HCT116 (cell line): Measurements from ENCODE around the gene ARHGAP45. TPM values are rescaled to one million over a fixed set of nuclear protein-coding genes. Genes with fewer than 3 reads are reported as not detected.

ENCODE experiments used
- ATAC-seq: fragments of 200-7000 bp; cut with Tn5 transposase; 2 replicates; pipeline ENCODE4 v1.9.1; 2020; ENCODE audit warnings: mild to moderate bottlenecking, moderate library complexity
- BruUV-seq: library from RNA; stranded (reverse); fragments of 400-500 nt; replicated peaks from 2 replicates; lab custom pipeline; 2021; lab: Mats Ljungman, UMichigan
- CTCF ChIA-PET: fragments of 300-600 bp; sonication (Branson Sonifier 250); formaldehyde crosslinking; loops from one replicate; lab custom pipeline; 2021; ENCODE audit warnings: antibody characterized with exemption; lab: Charles Lee
- POLR2A ChIA-PET: fragments of 300-600, 350-600 bp; sonication (Branson Sonifier 250); formaldehyde crosslinking; loops from one replicate; lab custom pipeline; 2021; ENCODE audit warnings: antibody characterized with exemption; lab: Charles Lee
- RAD21 ChIA-PET, 2 experiments: fragments of 300-600 bp; sonication (Branson Sonifier 250); formaldehyde crosslinking; loops; one replicate each; lab custom pipeline; 2023; ENCODE audit warnings: low total read pairs in 2 of 2; ENCODE audit not compliant: uncharacterized antibody in 2 of 2, unreplicated experiment in 2 of 2, low non-redundant PET in 1 of 2; lab: Charles Lee
- DNase-seq: peaks from one replicate; pipeline ENCODE4 v3.0.0-alpha.2; 2010; ENCODE audit warnings: low read depth, low spot score
- H2AFZ ChIP-seq: fragments of 200-600 bp; shearing (Covaris generic), sonication (generic); 2 replicates; pipeline ENCODE4 v1.6.1; 2017; ENCODE audit warnings: low read depth, mixed run types, mixed read lengths, antibody characterized with exemption, low read length; ENCODE audit not compliant: poor library complexity, severe bottlenecking
- H3K27ac ChIP-seq: 2 replicates; pipeline ENCODE4 v1.5.1; 2012; ENCODE audit warnings: low read depth, low read length
- H3K27me3 ChIP-seq: fragments of 200-600 bp; sonication (generic); 2 replicates; pipeline ENCODE4 v1.6.1; 2016; ENCODE audit warnings: mixed run types, low read length, mixed read lengths; ENCODE audit not compliant: insufficient read depth
- H3K36me3 ChIP-seq, 2 experiments: fragments of 200-500 bp in 1 of 2; fragments of 200-600 bp in 1 of 2; sonication (Bioruptor generic) in 1 of 2; sonication (generic) in 1 of 2; 2 replicates each; pipeline versions ENCODE4 v1.5.1 to v1.6.1; 2014 to 2016; ENCODE audit warnings: low read length in 2 of 2, inconsistent platforms in 1 of 2, mixed read lengths in 1 of 2, mixed run types in 1 of 2; ENCODE audit not compliant: insufficient read depth in 2 of 2, control insufficient read depth in 1 of 2
- H3K4me1 ChIP-seq, 2 experiments: fragments of 200-600 bp in 1 of 2; sonication (generic) in 1 of 2; 2 replicates each; pipeline versions ENCODE4 v1.5.1 to v1.6.1; 2012 to 2017; ENCODE audit warnings: low read length in 2 of 2, inconsistent platforms in 1 of 2, mild to moderate bottlenecking in 1 of 2, mixed read lengths in 1 of 2, mixed run types in 1 of 2, moderate library complexity in 1 of 2; ENCODE audit not compliant: insufficient read depth in 2 of 2, control insufficient read depth in 1 of 2
- H3K4me2 ChIP-seq: fragments of 200-600 bp; sonication (generic); 2 replicates; pipeline ENCODE4 v1.6.1; 2017; ENCODE audit warnings: mixed run types, low read length, mixed read lengths
- H3K4me3 ChIP-seq, 2 experiments: fragments of 200-600 bp in 1 of 2; sonication (generic) in 1 of 2; replicated peaks in 1 of 2; 2 replicates each; pipeline ENCODE4 v1.5.1; 2011 to 2016; ENCODE audit warnings: low read length in 2 of 2, control low read depth in 1 of 2, low read depth in 1 of 2, mild to moderate bottlenecking in 1 of 2, mixed read lengths in 1 of 2, mixed run types in 1 of 2
- H3K79me2 ChIP-seq: fragments of 200-600 bp; sonication (generic); 2 replicates; pipeline ENCODE4 v1.6.1; 2017; ENCODE audit warnings: mild to moderate bottlenecking, mixed run types, low read length, moderate library complexity, mixed read lengths; ENCODE audit not compliant: insufficient read depth
- H3K9ac ChIP-seq: fragments of 200-600 bp; sonication (generic); 2 replicates; pipeline ENCODE4 v1.6.1; 2016; ENCODE audit warnings: low read length, mixed read lengths
- H3K9me2 ChIP-seq: fragments of 200-600 bp; sonication (generic), shearing (Covaris generic); 2 replicates; pipeline ENCODE4 v1.6.1; 2017; ENCODE audit warnings: mixed run types, mild to moderate bottlenecking, moderate library complexity; ENCODE audit not compliant: insufficient read depth
- H3K9me3 ChIP-seq, 2 experiments: fragments of 200-500 bp in 1 of 2; fragments of 200-600 bp in 1 of 2; sonication (Bioruptor generic) in 1 of 2; sonication (generic) in 1 of 2; 2 replicates each; pipeline ENCODE4 v1.6.1; 2014 to 2017; ENCODE audit warnings: low read length in 2 of 2, mixed read lengths in 2 of 2, inconsistent platforms in 1 of 2, low read depth in 1 of 2, mild to moderate bottlenecking in 1 of 2, mixed run types in 1 of 2, moderate library complexity in 1 of 2; ENCODE audit not compliant: control insufficient read depth in 1 of 2, insufficient read depth in 1 of 2
- H4K20me1 ChIP-seq: fragments of 200-600 bp; sonication (generic), shearing (Covaris generic); 2 replicates; pipeline ENCODE4 v1.6.1; 2017; ENCODE audit warnings: mixed run types, mild to moderate bottlenecking, moderate library complexity; ENCODE audit not compliant: insufficient read depth
- CBX3 ChIP-seq: IDR thresholded peaks from 2 replicates; pipeline ENCODE4 v1.6.1; 2012; ENCODE audit warnings: low read depth
- CTCF ChIP-seq, 3 experiments: fragments of 200-600 bp in 1 of 3; sonication (generic) in 1 of 3; IDR thresholded peaks in 2 of 3; conservative IDR thresholded peaks in 1 of 3; 2 replicates each; pipeline ENCODE4 v1.5.1; 2012 to 2017; ENCODE audit warnings: low read depth in 2 of 3, low read length in 2 of 3, antibody characterized with exemption in 1 of 3, borderline replicate concordance in 1 of 3, control low read depth in 1 of 3, mild to moderate bottlenecking in 1 of 3, mixed read lengths in 1 of 3, mixed run types in 1 of 3, moderate library complexity in 1 of 3; ENCODE audit not compliant: insufficient read depth in 1 of 3
- EZH2 ChIP-seq: fragments of 200-600 bp; sonication (generic); IDR thresholded peaks from 2 replicates; pipeline ENCODE4 v1.6.1; 2017; ENCODE audit warnings: antibody characterized with exemption, mixed run types
- EZH2phosphoT487 ChIP-seq: fragments of 200-600 bp; IDR thresholded peaks from 2 replicates; pipeline ENCODE4 v1.6.1; 2018; ENCODE audit warnings: antibody characterized with exemption, borderline replicate concordance
- POLR2AphosphoS5 ChIP-seq: IDR thresholded peaks from 2 replicates; pipeline ENCODE4 v1.6.1; 2011; ENCODE audit warnings: mild to moderate bottlenecking, low read depth, low read length, moderate library complexity
- RAD21 ChIP-seq: IDR thresholded peaks from 2 replicates; pipeline ENCODE4 v1.6.1; 2012; ENCODE audit warnings: low read depth, mild to moderate bottlenecking
- REST ChIP-seq: IDR thresholded peaks from 2 replicates; pipeline ENCODE4 v1.6.1; 2012; ENCODE audit warnings: low read depth
- SIN3A ChIP-seq: IDR thresholded peaks from 2 replicates; pipeline ENCODE4 v1.6.1; 2012; ENCODE audit warnings: low read depth
- SRF ChIP-seq: IDR thresholded peaks from 2 replicates; pipeline ENCODE4 v1.6.1; 2012; ENCODE audit warnings: low read depth
- YY1 ChIP-seq: IDR thresholded peaks from 2 replicates; pipeline ENCODE4 v1.6.1; 2011; ENCODE audit warnings: low read length, low read depth, moderate library complexity, mild to moderate bottlenecking; ENCODE audit not compliant: insufficient replicate concordance; ENCODE audit errors: extremely low read depth
- ZBTB33 ChIP-seq: IDR thresholded peaks from 2 replicates; pipeline ENCODE4 v1.6.1; 2011; ENCODE audit warnings: mild to moderate bottlenecking, low read length, moderate library complexity; ENCODE audit not compliant: insufficient replicate concordance; ENCODE audit errors: extremely low read depth
- ZFX ChIP-seq: fragments of 450-650 bp; IDR thresholded peaks from 2 replicates; pipeline ENCODE4 v1.6.1; 2017
- intact Hi-C: fragments of 100-400 bp; cut with micrococcal nuclease; formaldehyde crosslinking; loops from 2 replicates; pipeline ENCODE4 v1.10.0; 2022
- total RNA-seq: library from RNA; stranded (reverse); gene quantifications from one replicate; pipeline ENCODE4 v1.2.1, GENCODE V29; 2021; ENCODE audit not compliant: unreplicated experiment

The ARHGAP45 gene
- total RNA-seq, 1 experiment from 2014 or later: 30.4 TPM

GRCh38 chr19:1123381-1123780, 56.4 kb downstream of the ARHGAP45 start:
- no peaks in the 10 kb centered on the region for H3K9me3 ChIP-seq
- no peak overlapping the region for H3K9ac ChIP-seq
- intact Hi-C loops: no loop called here
- no peak for DNase-seq
- H3K36me3 ChIP-seq: peaks cover 15 to 51% of the 10 kb centered on the region in 2 experiments; a peak in 3 of 4 replicates
- POLR2A ChIA-PET: interaction anchor here (1.4 kb wide), 1 partner anchor 11 kb away, joined by 4 read pairs; no protein-coding TSS in a partner anchor
- BruUV-seq: no TSS peak
- H4K20me1 ChIP-seq: no peaks in the 10 kb centered on the region
- no peak for TF ChIP-seq ZBTB33
- no peak for TF ChIP-seq EZH2
- TF ChIP-seq CBX3: no peak
- TF ChIP-seq YY1: no peak
- no peak for TF ChIP-seq SRF
- TF ChIP-seq REST: no peak
- TF ChIP-seq CTCF (IDR thresholded peaks at IDR 0.05 in 2 of 3, conservative IDR thresholded peaks at IDR 0.05 in 1 of 3; ENCODE audit: borderline replicate concordance in 1 of 3, insufficient read depth in 1 of 3, low read depth in 2 of 3, low read length in 2 of 3): no peak
- TF ChIP-seq RAD21: no peak
- TF ChIP-seq EZH2phosphoT487: no peak
- TF ChIP-seq SIN3A: no peak
- TF ChIP-seq ZFX: no peak
- no peak for TF ChIP-seq POLR2AphosphoS5
- TF ChIP-seq, all 23 proteins: peak for 0
- ChIA-PET RAD21 (interaction anchor here in 1 of 2 experiments (1.5 kb wide), 1 partner anchor 10 kb away, joined by 5 read pairs; no protein-coding TSS in a partner anchor), CTCF (interaction anchor here (1.5 kb wide), 1 partner anchor 10 kb away, joined by 5 read pairs; no protein-coding TSS in a partner anchor)
- peak overlapping the region; percentile 51; the same call in 1 of the 2 replicates for H3K27ac ChIP-seq
- no peaks in the 10 kb centered on the region for H3K27me3 ChIP-seq
- H2AFZ ChIP-seq: no peak overlapping the region
- ATAC-seq: peak; percentile 18
- H3K4me2 ChIP-seq: no peak overlapping the region
- peaks cover 0 to 13% of the 10 kb centered on the region in 2 experiments; a peak in 2 of 4 replicates for H3K4me1 ChIP-seq
- H3K79me2 ChIP-seq: peaks cover 12% of the 10 kb centered on the region; the same call in 1 of the 2 replicates
- no peaks in the 10 kb centered on the region for H3K9me2 ChIP-seq
- no peak overlapping the region for H3K4me3 ChIP-seq
